Hepatocyte (in vitro differentiated cells): Measurements from ENCODE around the gene COL7A1. TPM values are rescaled to one million over a fixed set of nuclear protein-coding genes. Genes with fewer than 3 reads are reported as not detected.
"Not testable (repeated sequence)": the region's sequence is repeated elsewhere in the genome, so short reads cannot be mapped to it uniquely, and the experiment has no call there.

Experiments
- DNase-seq: peaks from one replicate; pipeline ENCODE4 v3.0.0-alpha.2; 2016; ENCODE audit warnings: low spot score
- H2AFZ ChIP-seq: fragments of 200-600 bp; sonication (generic); 2 replicates; pipeline ENCODE4 v1.6.0; 2016; ENCODE audit warnings: antibody characterized with exemption, mild to moderate bottlenecking
- H3K27ac ChIP-seq: fragments of 200-600 bp; sonication (generic); 2 replicates; pipeline ENCODE4 v1.5.1; 2016; ENCODE audit warnings: mild to moderate bottlenecking
- H3K27me3 ChIP-seq: fragments of 200-600 bp; sonication (generic); 2 replicates; pipeline ENCODE4 v1.6.1; 2016
- H3K36me3 ChIP-seq: fragments of 200-600 bp; sonication (generic); replicated peaks from 2 replicates; pipeline ENCODE4 v1.5.1; 2016; ENCODE audit warnings: low read depth; ENCODE audit not compliant: insufficient read depth
- H3K4me1 ChIP-seq: fragments of 200-600 bp; sonication (generic); 2 replicates; pipeline ENCODE4 v1.5.1; 2016; ENCODE audit warnings: mild to moderate bottlenecking, moderate library complexity; ENCODE audit not compliant: insufficient read depth
- H3K4me2 ChIP-seq: fragments of 200-600 bp; sonication (generic); 2 replicates; pipeline ENCODE4 v1.6.0; 2016
- H3K4me3 ChIP-seq: fragments of 200-600 bp; sonication (generic); 2 replicates; pipeline ENCODE4 v1.5.1; 2016; ENCODE audit warnings: mild to moderate bottlenecking
- H3K79me2 ChIP-seq: fragments of 200-600 bp; sonication (generic); 2 replicates; pipeline ENCODE4 v1.6.0; 2017; ENCODE audit warnings: mild to moderate bottlenecking
- H3K9me2 ChIP-seq: fragments of 200-600 bp; sonication (generic); replicated peaks from 2 replicates; pipeline ENCODE4 v1.6.0; 2017; ENCODE audit warnings: mild to moderate bottlenecking; ENCODE audit not compliant: insufficient read depth
- H3K9me3 ChIP-seq: fragments of 200-600 bp; sonication (generic); 2 replicates; pipeline ENCODE4 v1.5.1; 2016; ENCODE audit warnings: low read depth, mild to moderate bottlenecking
- H4K20me1 ChIP-seq: fragments of 200-600 bp; sonication (generic); 2 replicates; pipeline ENCODE4 v1.6.0; 2016; ENCODE audit warnings: mild to moderate bottlenecking; ENCODE audit not compliant: insufficient read depth, poor library complexity, severe bottlenecking
- CTCF ChIP-seq: fragments of 200-600 bp; sonication (generic); IDR thresholded peaks from 2 replicates; pipeline ENCODE4 v1.5.1; 2016; ENCODE audit warnings: antibody characterized with exemption, mild to moderate bottlenecking; ENCODE audit not compliant: poor library complexity
- EZH2 ChIP-seq: fragments of 200-600 bp; sonication (generic); IDR thresholded peaks from 2 replicates; pipeline ENCODE4 v1.6.1; 2016; ENCODE audit warnings: antibody characterized with exemption, mild to moderate bottlenecking, borderline replicate concordance
- EZH2phosphoT487 ChIP-seq: fragments of 200-600 bp; sonication (generic); IDR thresholded peaks from one replicate; pipeline ENCODE4 v1.6.1; 2018; ENCODE audit warnings: antibody characterized with exemption, mild to moderate bottlenecking, low read depth, moderate library complexity; ENCODE audit not compliant: unreplicated experiment, severe bottlenecking
- WGBS: methylation state at CpG from one replicate; pipeline ENCODE4 v1.1.6; 2016; ENCODE audit warnings: low lambda C conversion rate; ENCODE audit errors: missing lambda C conversion rate; 5-methylcytosine and 5-hydroxymethylcytosine counted together
- polyA plus RNA-seq: library from polyadenylated mRNA; unstranded; fragments of >200 nt; fragmentation: Nextera tagmentation; extraction: Ambion mirVana; gene quantifications from 2 replicates; pipeline ENCODE4 v1.2.1, GENCODE V29; 2016
- total RNA-seq: library from RNA; depleted of rRNA; stranded (reverse); fragments of >200 nt; gene quantifications from 2 replicates; pipeline ENCODE4 v1.2.3, GENCODE V29; 2014

Gene COL7A1
- total and polyA plus RNA-seq, 2 experiments from 2014 or later: 17.4 to 19.6 TPM

GRCh38 chr3:48552111-48552951 lies 42.8 kb downstream of the COL7A1 start:
- no peaks in the 10 kb centered on the region for H3K9me3 ChIP-seq
- no peak for TF ChIP-seq EZH2
- TF ChIP-seq EZH2phosphoT487: no peak
- TF ChIP-seq CTCF: no peak
- H3K4me3 ChIP-seq: no peak overlapping the region
- H4K20me1 ChIP-seq: no peaks in the 10 kb centered on the region
- no peak overlapping the region for H2AFZ ChIP-seq
- DNase-seq: peak; percentile 58
- H3K36me3 ChIP-seq: no peaks in the 10 kb centered on the region
- WGBS: 68% methylated on average over 14 of the region's 14 CpGs
- H3K4me2 ChIP-seq: peak overlapping the region; percentile 40
- H3K79me2 ChIP-seq: peaks cover 13% of the 10 kb centered on the region
- peak overlapping the region; percentile 70 for H3K27ac ChIP-seq
- no peaks in the 10 kb centered on the region for H3K9me2 ChIP-seq
- H3K4me1 ChIP-seq: peaks cover 14% of the 10 kb centered on the region
- no peaks in the 10 kb centered on the region for H3K27me3 ChIP-seq

GRCh38 chr3:48551651-48552050 lies 43.5 kb downstream of the COL7A1 start:
- Histone ChIP-seq H3K79me2 (peaks cover 13% of the 10 kb centered on the region), H3K27ac (peak overlapping the region; percentile 70), H3K4me1 (peaks cover 14% of the 10 kb centered on the region)
- H3K9me3 ChIP-seq, DNase-seq, H4K20me1 ChIP-seq, H3K27me3 ChIP-seq, H3K9me2 ChIP-seq, H3K4me2 ChIP-seq, H2AFZ ChIP-seq, H3K36me3 ChIP-seq, H3K4me3 ChIP-seq: not testable (repeated sequence)
- 98% methylated on average over 7 of the region's 7 CpGs for WGBS

GRCh38 chr3:48548729-48549705 lies 46.1 kb downstream of the COL7A1 start:
- no peaks in the 10 kb centered on the region for H3K9me2 ChIP-seq
- H3K4me3 ChIP-seq: no peak overlapping the region
- no peaks in the 10 kb centered on the region for H3K9me3 ChIP-seq
- peak; percentile 86 for DNase-seq
- no peak for TF ChIP-seq EZH2phosphoT487
- peak; percentile 81 for TF ChIP-seq CTCF
- H3K4me2 ChIP-seq: no peak overlapping the region
- no peaks in the 10 kb centered on the region for H3K36me3 ChIP-seq
- H4K20me1 ChIP-seq: no peaks in the 10 kb centered on the region
- H3K27ac ChIP-seq: no peak overlapping the region
- 71% methylated on average over 10 of the region's 10 CpGs for WGBS
- peaks cover 6% of the 10 kb centered on the region for H3K4me1 ChIP-seq
- H3K27me3 ChIP-seq: no peaks in the 10 kb centered on the region
- H2AFZ ChIP-seq: no peak overlapping the region
- no peaks in the 10 kb centered on the region for H3K79me2 ChIP-seq

- H4K20me1 ChIP-seq: no peaks in the 10 kb centered on the region
- no peak overlapping the region for H2AFZ ChIP-seq
- no peaks in the 10 kb centered on the region for H3K79me2 ChIP-seq
- no peaks in the 10 kb centered on the region for H3K9me3 ChIP-seq
- no peaks in the 10 kb centered on the region for H3K36me3 ChIP-seq
- H3K27ac ChIP-seq: no peak overlapping the region
- no peak for DNase-seq
- no peaks in the 10 kb centered on the region for H3K27me3 ChIP-seq
- no peak for TF ChIP-seq EZH2phosphoT487
- TF ChIP-seq CTCF: no peak
- TF ChIP-seq EZH2: no peak
- no peaks in the 10 kb centered on the region for H3K9me2 ChIP-seq
- H3K4me2 ChIP-seq: no peak overlapping the region
- peaks cover 6% of the 10 kb centered on the region for H3K4me1 ChIP-seq
- WGBS: 87% methylated on average over 5 of the region's 5 CpGs
- H3K4me3 ChIP-seq: no peak overlapping the region
These were observed 47.0 kb downstream of the COL7A1 start for GRCh38 chr3:48548126-48548525.
